NCI-H2107 treated with DMSO at 0.1 percent for 48 hours (cell line): ENCODE results near the gene PSMC1.
"Not testable (repeated sequence)": the region's sequence is repeated elsewhere in the genome, so short reads cannot be mapped to it uniquely, and the experiment has no call there.

Experiments
- DNase-seq: peaks from one replicate; lab custom pipeline; 2025; ENCODE audit not compliant: unreplicated experiment; lab: John Stamatoyannopoulos, UW

The PSMC1 gene

GRCh38 chr14:90256354-90257131, at the start of gene PSMC1:
TSS of gene PSMC1 (plus strand) at chr14:90256553. CDS start at chr14:90256598, 45 bp downstream.
- peak; percentile 93 for DNase-seq

- DNase-seq = no peak
These were observed 43.1 kb upstream of the PSMC1 start for GRCh38 chr14:90213099-90213748.

- DNase-seq = no peak
These were observed 27.9 kb upstream of the PSMC1 start for GRCh38 chr14:90228478-90228877.

- DNase-seq = not testable (repeated sequence)
These were observed 26.4 kb upstream of the PSMC1 start for GRCh38 chr14:90229942-90230341.

- DNase-seq = peak; percentile 76
These were observed 21.0 kb upstream of the PSMC1 start for GRCh38 chr14:90235179-90235976.

- no peak for DNase-seq
These were observed 17.2 kb upstream of the PSMC1 start for GRCh38 chr14:90239139-90239538.

- DNase-seq = no peak
These were observed 13.9 kb upstream of the PSMC1 start for GRCh38 chr14:90242444-90242843.

- DNase-seq = no peak
These were observed 9.4 kb upstream of the PSMC1 start for GRCh38 chr14:90246936-90247335.

- DNase-seq = not testable (repeated sequence)
These were observed 8.9 kb upstream of the PSMC1 start for GRCh38 chr14:90247441-90247840.

GRCh38 chr14:90248594-90248993, 7.8 kb upstream of the PSMC1 start:
- no peak for DNase-seq

- DNase-seq = no peak
These were observed 2.5 kb upstream of the PSMC1 start for GRCh38 chr14:90253826-90254225.

GRCh38 chr14:90255871-90256270, 482 bp upstream of the PSMC1 start:
- no peak for DNase-seq

GRCh38 chr14:90263748-90264449, 7.5 kb downstream of the PSMC1 start:
- no peak for DNase-seq

GRCh38 chr14:90266441-90267154, 10.2 kb downstream of the PSMC1 start:
- no peak for DNase-seq

- no peak for DNase-seq
These were observed 12.1 kb downstream of the PSMC1 start for GRCh38 chr14:90268420-90268819.

GRCh38 chr14:90272523-90272922, 16.2 kb downstream of the PSMC1 start:
- DNase-seq = no peak

- no peak for DNase-seq
These were observed 17.2 kb downstream of the PSMC1 start for GRCh38 chr14:90273532-90273931.

- DNase-seq = no peak
These were observed 17.7 kb downstream of the PSMC1 start for GRCh38 chr14:90274019-90274418.

- DNase-seq = no peak
These were observed 18.6 kb downstream of the PSMC1 start for GRCh38 chr14:90274808-90275457.

GRCh38 chr14:90275458-90275814, 19.1 kb downstream of the PSMC1 start:
- no peak for DNase-seq
